HG03045 (cell line): ENCODE data around the gene CAMTA1.

Source experiments
- ATAC-seq: cut with Tn5 transposase; IDR thresholded peaks from one replicate; pipeline ENCODE4 v1.9.1; 2021; ENCODE audit warnings: mild to moderate bottlenecking, moderate library complexity; ENCODE audit not compliant: unreplicated experiment

CAMTA1 gene

GRCh38 chr1:6969762-6970161 lies 184.5 kb downstream of the CAMTA1 start:
- no peak for ATAC-seq

GRCh38 chr1:6970221-6970620 lies 185.0 kb downstream of the CAMTA1 start:
- no peak for ATAC-seq

GRCh38 chr1:6971048-6971447 lies 185.8 kb downstream of the CAMTA1 start:
- ATAC-seq = no peak

- ATAC-seq = no peak
These were observed 186.4 kb downstream of the CAMTA1 start for GRCh38 chr1:6971699-6972098.

GRCh38 chr1:6972399-6972798 lies 187.1 kb downstream of the CAMTA1 start:
- ATAC-seq = no peak

- no peak for ATAC-seq
These were observed 190.2 kb downstream of the CAMTA1 start for GRCh38 chr1:6975331-6976043.

- no peak for ATAC-seq
These were observed 190.8 kb downstream of the CAMTA1 start for GRCh38 chr1:6976044-6976375.

GRCh38 chr1:6979003-6979613 lies 193.9 kb downstream of the CAMTA1 start:
- ATAC-seq = no peak

- no peak for ATAC-seq
These were observed 196.3 kb downstream of the CAMTA1 start for GRCh38 chr1:6981595-6981994.

- no peak for ATAC-seq
These were observed 197.2 kb downstream of the CAMTA1 start for GRCh38 chr1:6982443-6982842.

GRCh38 chr1:6982860-6983259 lies 197.6 kb downstream of the CAMTA1 start:
- ATAC-seq = no peak

GRCh38 chr1:6984536-6984935 lies 199.3 kb downstream of the CAMTA1 start:
- no peak for ATAC-seq

GRCh38 chr1:6984986-6985385 lies 199.7 kb downstream of the CAMTA1 start:
- no peak for ATAC-seq

- no peak for ATAC-seq
These were observed 200.5 kb downstream of the CAMTA1 start for GRCh38 chr1:6985549-6986276.

GRCh38 chr1:6986281-6986680 lies 201.0 kb downstream of the CAMTA1 start:
- ATAC-seq = no peak

GRCh38 chr1:6987940-6988339 lies 202.7 kb downstream of the CAMTA1 start:
- ATAC-seq = no peak

GRCh38 chr1:6988796-6989195 lies 203.5 kb downstream of the CAMTA1 start:
- ATAC-seq = no peak

GRCh38 chr1:6989212-6990159 lies 204.2 kb downstream of the CAMTA1 start:
- no peak for ATAC-seq

- no peak for ATAC-seq
These were observed 206.0 kb downstream of the CAMTA1 start for GRCh38 chr1:6991266-6991665.

GRCh38 chr1:6995789-6996188 lies 210.5 kb downstream of the CAMTA1 start:
- ATAC-seq = no peak

GRCh38 chr1:6996371-6996770 lies 211.1 kb downstream of the CAMTA1 start:
- ATAC-seq = no peak
